ENCODE results near the gene SP100. TPM values are rescaled to one million over a fixed set of nuclear protein-coding genes. Genes with fewer than 3 reads are reported as not detected.
"Not testable (repeated sequence)": the region's sequence is repeated elsewhere in the genome, so short reads cannot be mapped to it uniquely, and the experiment has no call there.

The SP100 gene
- total and polyA plus RNA-seq, 7 donors = 50.4 to 141 (median 91.2) TPM

- Histone ChIP-seq H3K36me3 (peaks cover 0 to 44% (median 3%) of the 10 kb centered on the region in 4 donors), H3K27ac (no peak overlapping the region), H3K9me3 (peaks cover 0 to 5% (median 0%) of the 10 kb centered on the region in 4 donors), H3K4me1 (no peaks in the 10 kb centered on the region), H3K27me3 (no peaks in the 10 kb centered on the region), H3K4me3 (no peak overlapping the region)
- 93 to 96% methylated on average over 7 of the region's 7 CpGs for WGBS, 2 donors
- DNase-seq = no peak
- intact Hi-C loops (cut with DNase I) = no loop called here
- TF ChIP-seq EP300 (IDR thresholded peaks at IDR 0.05) = no peak
- no peak for TF ChIP-seq POLR2AphosphoS5 (IDR thresholded peaks at IDR 0.05)
- no peak for TF ChIP-seq CTCF (IDR thresholded peaks at IDR 0.05)
- no peak for TF ChIP-seq POLR2A (IDR thresholded peaks at IDR 0.05)
Observed at GRCh38 chr2:230400041-230400440, 16.0 kb upstream of the SP100 start.

- peaks cover 0 to 42% (median 3%) of the 10 kb centered on the region in 4 donors for H3K36me3 ChIP-seq
- H3K4me1 ChIP-seq = no peaks in the 10 kb centered on the region
- H3K27me3 ChIP-seq = no peaks in the 10 kb centered on the region
- no peak for DNase-seq
- intact Hi-C loops (cut with DNase I) = no loop called here
- H3K9me3 ChIP-seq = peaks cover 0 to 5% (median 0%) of the 10 kb centered on the region in 4 donors
- TF ChIP-seq EP300 (IDR thresholded peaks at IDR 0.05) (no peak), POLR2A (IDR thresholded peaks at IDR 0.05) (no peak), CTCF (IDR thresholded peaks at IDR 0.05) (no peak), POLR2AphosphoS5 (IDR thresholded peaks at IDR 0.05) (no peak)
- no peak overlapping the region for H3K27ac ChIP-seq
- 74 to 90% methylated on average over 5 of the region's 5 CpGs for WGBS, 2 donors
- no peak overlapping the region for H3K4me3 ChIP-seq
Observed at GRCh38 chr2:230400454-230400853, 15.5 kb upstream of the SP100 start.

- H3K4me3 ChIP-seq; H3K9me3 ChIP-seq; H3K27me3 ChIP-seq; H3K4me1 ChIP-seq; DNase-seq; intact Hi-C loops (cut with DNase I); H3K27ac ChIP-seq: not testable (repeated sequence)
- WGBS, 2 donors = 90 to 95% methylated on average over 2 of the region's 6 CpGs
- H3K36me3 ChIP-seq = peaks cover 0 to 38% (median 3%) of the 10 kb centered on the region in 4 donors
Observed at GRCh38 chr2:230401026-230401425, 15.0 kb upstream of the SP100 start.

- TF ChIP-seq POLR2A (IDR thresholded peaks at IDR 0.05) (no peak), CTCF (IDR thresholded peaks at IDR 0.05) (no peak), POLR2AphosphoS5 (IDR thresholded peaks at IDR 0.05) (no peak)
- intact Hi-C loops (cut with DNase I) = no loop called here
- Histone ChIP-seq H3K36me3 (peaks cover 0 to 27% (median 3%) of the 10 kb centered on the region in 4 donors), H3K27ac (no peak overlapping the region), H3K27me3 (no peaks in the 10 kb centered on the region), H3K4me1 (no peaks in the 10 kb centered on the region), H3K9me3 (no peaks in the 10 kb centered on the region), H3K4me3 (no peak overlapping the region)
- no peak for DNase-seq
- 96 to 97% methylated on average over 7 of the region's 7 CpGs for WGBS, 2 donors
Observed at GRCh38 chr2:230403746-230404145, 12.3 kb upstream of the SP100 start.

GRCh38 chr2:230405824-230406223 is 10.2 kb upstream of the SP100 start:
- Histone ChIP-seq H3K4me1 (peaks cover 0 to 4% (median 2%) of the 10 kb centered on the region in 4 donors), H3K36me3 (peaks cover 0 to 18% (median 0%) of the 10 kb centered on the region in 4 donors), H3K4me3 (no peak overlapping the region), H3K27me3 (no peaks in the 10 kb centered on the region), H3K9me3 (no peaks in the 10 kb centered on the region), H3K27ac (no peak overlapping the region)
- TF ChIP-seq CTCF (IDR thresholded peaks at IDR 0.05) = no peak
- TF ChIP-seq EP300 (IDR thresholded peaks at IDR 0.05) = no peak
- TF ChIP-seq POLR2A (IDR thresholded peaks at IDR 0.05) = no peak
- no peak for DNase-seq
- intact Hi-C loops (cut with DNase I) = no loop called here
- WGBS, 2 donors = 95% methylated on average over 3 of the region's 3 CpGs

Data from sigmoid colon (tissue), 7 donors.